K562 (cell line): ENCODE measurements around the gene FANCC. TPM values are rescaled to one million over a fixed set of nuclear protein-coding genes. Genes with fewer than 3 reads are reported as not detected.

Source experiments
- BRF1 ChIP-seq: IDR thresholded peaks from 3 replicates; pipeline ENCODE4 v1.6.1; 2011; ENCODE audit warnings: borderline replicate concordance, mild to moderate bottlenecking; ENCODE audit not compliant: insufficient read length; ENCODE audit errors: extremely low read depth
- CBX5 ChIP-seq: IDR thresholded peaks from 2 replicates; pipeline ENCODE4 v1.6.1; 2014; ENCODE audit warnings: low read depth, borderline replicate concordance
- CC2D1A ChIP-seq: fragments of 450-650 bp; IDR thresholded peaks from 2 replicates; pipeline ENCODE4 v1.6.1; 2017; ENCODE audit warnings: mild to moderate bottlenecking
- DMBX1 ChIP-seq: fragments of 250-450 bp; sonication (Bioruptor Pico); IDR thresholded peaks from 2 replicates; pipeline ENCODE4 v1.8.0; 2022; ENCODE audit warnings: inconsistent platforms, mild to moderate bottlenecking, moderate library complexity, borderline replicate concordance
- EP400 ChIP-seq: fragments of 450-650 bp; IDR thresholded peaks from 2 replicates; pipeline ENCODE4 v1.6.1; 2017; ENCODE audit warnings: antibody characterized with exemption, mild to moderate bottlenecking, moderate library complexity
- ETV1 ChIP-seq: fragments of 450-650 bp; conservative IDR thresholded peaks from 2 replicates; pipeline ENCODE4 v1.6.1; 2016; ENCODE audit warnings: missing genetic modification characterization, control low read depth, low read depth, missing compliant biosample characterization
- FOSL1 ChIP-seq: fragments of 200-800 bp; sonication (Bioruptor generic); conservative IDR thresholded peaks from 2 replicates; pipeline ENCODE4 v1.6.1; 2016; ENCODE audit warnings: missing genetic modification characterization, missing compliant biosample characterization
- FOXM1 ChIP-seq, 2 experiments: fragments of 450-650 bp in 1 of 2; sonication (generic) in 1 of 2; formaldehyde crosslinking in 1 of 2; IDR thresholded peaks; 2 replicates each; pipeline versions ENCODE4 v1.6.1 to v1.9.0; 2017 to 2022; ENCODE audit warnings: low read depth in 2 of 2, mild to moderate bottlenecking in 2 of 2, missing genetic modification reagents in 1 of 2, moderate library complexity in 1 of 2
- HDAC6 ChIP-seq: IDR thresholded peaks from 2 replicates; pipeline ENCODE4 v1.6.1; 2012; ENCODE audit warnings: low read depth, mild to moderate bottlenecking, control low read depth, inconsistent platforms, low read length, moderate library complexity
- HMG20A ChIP-seq: fragments of 450-650 bp; formaldehyde crosslinking; conservative IDR thresholded peaks from 2 replicates; pipeline ENCODE4 v1.4.0; 2020; ENCODE audit warnings: mild to moderate bottlenecking, mixed read lengths
- MTA2 ChIP-seq: fragments of 450-650 bp; IDR thresholded peaks from 2 replicates; pipeline ENCODE4 v1.6.1; 2016; ENCODE audit warnings: low read depth
- MYNN ChIP-seq, 2 experiments: sonication (generic); formaldehyde crosslinking in 1 of 2; IDR thresholded peaks; 2 replicates each; pipeline versions ENCODE4 v1.5.0 to v1.6.1; 2016 to 2020; ENCODE audit warnings: antibody characterized with exemption in 1 of 2, missing genetic modification reagents in 1 of 2
- NCOA2 ChIP-seq, 2 experiments: fragments of 450-650 bp; IDR thresholded peaks; 2 replicates each; pipeline ENCODE4 v1.6.1; 2018; ENCODE audit warnings: mild to moderate bottlenecking in 2 of 2, moderate library complexity in 1 of 2; ENCODE audit not compliant: partially characterized antibody in 2 of 2
- PHB ChIP-seq: fragments of 250-450 bp; sonication (Bioruptor Pico); IDR thresholded peaks from 2 replicates; pipeline ENCODE4 v1.5.0; 2021
- PTRF ChIP-seq: fragments of 450-650 bp; IDR thresholded peaks from 2 replicates; pipeline ENCODE4 v1.6.1; 2016; ENCODE audit warnings: mild to moderate bottlenecking, missing genetic modification characterization, missing compliant biosample characterization
- RAD21 ChIP-seq, 2 experiments: fragments of 250-450 bp in 1 of 2; fragments of 450-650 bp in 1 of 2; sonication (Bioruptor Pico) in 1 of 2; formaldehyde crosslinking in 1 of 2; IDR thresholded peaks in 1 of 2; conservative IDR thresholded peaks in 1 of 2; 2 replicates each; pipeline versions ENCODE4 v1.4.0 to v1.8.0; 2020 to 2022; ENCODE audit warnings: mild to moderate bottlenecking in 2 of 2, moderate library complexity in 1 of 2
- SP2 ChIP-seq: IDR thresholded peaks from 2 replicates; pipeline ENCODE4 v1.6.1; 2011; ENCODE audit warnings: mild to moderate bottlenecking, low read depth, low read length, moderate library complexity; ENCODE audit not compliant: poor library complexity, severe bottlenecking; ENCODE audit errors: extremely low read depth
- TCF7L2 ChIP-seq: fragments of 150-350 bp; IDR thresholded peaks from 2 replicates; pipeline ENCODE4 v1.6.1; 2016; ENCODE audit warnings: low read depth, mild to moderate bottlenecking, low read length, moderate library complexity
- TOE1 ChIP-seq, 2 experiments: fragments of 450-650 bp in 1 of 2; sonication (generic) in 1 of 2; formaldehyde crosslinking in 1 of 2; IDR thresholded peaks; 2 replicates each; pipeline versions ENCODE4 v1.7.1 to v1.8.0; 2016 to 2022; ENCODE audit warnings: borderline replicate concordance in 2 of 2, mild to moderate bottlenecking in 2 of 2, antibody characterized with exemption in 1 of 2, inconsistent platforms in 1 of 2, low read depth in 1 of 2, missing genetic modification reagents in 1 of 2, moderate library complexity in 1 of 2
- ZNF57 ChIP-seq: fragments of 450-650 bp; formaldehyde crosslinking; IDR thresholded peaks from 2 replicates; pipeline ENCODE4 v1.4.0; 2020; ENCODE audit warnings: mild to moderate bottlenecking, moderate library complexity
- polyA plus RNA-seq, 8 experiments: library from polyadenylated mRNA; depleted of rRNA in 4 of 8; stranded (reverse) in 5 of 8; unstranded in 3 of 8; fragments of >200 nt; fragmentation: Nextera tagmentation in 2 of 8; fragmentation: Illumina TruSeq in 1 of 8; extraction: Ambion mirVana in 2 of 8; extraction: Trizol in 1 of 8; gene quantifications; 2 replicates each; pipeline versions ENCODE4 v1.2.1 to v1.2.3, GENCODE V29; 2011 to 2014; ENCODE audit warnings: inconsistent platforms in 1 of 8, missing spikeins in 1 of 8
- total RNA-seq, 7 experiments: library from RNA; depleted of rRNA in 6 of 7; stranded (reverse); fragments of >200 nt in 6 of 7; fragmentation: Illumina TruSeq in 2 of 7; extraction: Trizol in 2 of 7; gene quantifications; 2 replicates each; pipeline versions ENCODE4 v1.2.1 to v1.2.3, GENCODE V29; 2011 to 2021; ENCODE audit warnings: low replicate concordance in 1 of 7

FANCC gene
- total and polyA plus RNA-seq, 9 of the 15 experiments (the other 6 are each of a cell fraction or from before 2014, with no cell fraction given): 4.6 to 18.4 (median 14.2) TPM

DNA sequence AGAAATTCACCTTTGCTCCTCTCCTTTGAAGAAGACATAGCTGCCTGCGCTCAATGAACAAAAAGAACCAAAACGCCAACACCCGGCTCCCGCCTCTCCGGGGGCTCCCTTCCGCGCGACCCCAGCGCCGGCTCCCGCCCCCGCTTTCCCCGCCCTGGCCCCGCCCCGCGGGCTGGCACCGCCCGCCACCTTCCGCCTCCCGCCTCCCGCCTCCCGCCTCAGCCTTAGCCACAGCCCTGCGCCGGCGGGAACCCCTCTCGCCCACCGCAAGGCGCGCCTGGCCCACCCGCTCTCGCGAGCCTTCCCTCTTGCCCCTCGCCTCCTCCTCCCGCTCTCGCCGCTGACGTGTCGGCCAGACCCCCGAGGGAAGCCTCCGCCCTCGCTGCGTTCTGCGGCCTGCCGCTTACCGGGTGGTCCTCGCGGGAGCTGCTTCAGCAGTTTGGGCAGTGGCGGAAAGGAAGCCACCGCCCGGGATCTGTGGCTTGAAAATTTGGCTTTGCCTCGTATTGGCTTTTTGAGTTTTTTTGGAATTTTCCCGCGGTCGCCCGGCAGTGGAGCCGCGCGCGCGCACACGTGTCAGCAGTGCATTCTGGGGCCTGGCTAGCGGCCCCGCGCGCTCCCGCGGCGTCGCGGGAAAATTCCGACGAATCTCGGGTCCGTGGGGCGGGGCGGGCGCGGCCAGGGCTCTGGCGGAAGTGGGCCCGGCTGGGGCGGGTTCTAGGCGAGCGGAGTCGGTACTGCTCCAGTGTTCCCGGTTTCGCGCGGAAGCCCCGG, at the start of gene FANCC (continued):
- 0 out of 4 replicates have a peak, but pooled peaks of 1 of the 2 experiments have one; percentile 7 for TF ChIP-seq RAD21 (CRISPR knock-in tag; conservative IDR thresholded peaks at IDR 0.05 in 1 of 2, IDR thresholded peaks at IDR 0.05 in 1 of 2)
- no peak for TF ChIP-seq TOE1 (IDR thresholded peaks at IDR 0.05; ENCODE audit: borderline replicate concordance)
- no peak for TF ChIP-seq TOE1 (CRISPR knock-in tag; IDR thresholded peaks at IDR 0.05; ENCODE audit: borderline replicate concordance, low read depth)
- no peak for TF ChIP-seq ZNF57 (CRISPR knock-in tag)
- TF ChIP-seq PTRF (tag): no peak
- no peak for TF ChIP-seq PHB (CRISPR knock-in tag)
- TF ChIP-seq ETV1 (tag): peak; percentile 56
- no peak for TF ChIP-seq MTA2
- no peak; the same call in 1 of the 2 replicates for TF ChIP-seq FOSL1 (tag)
- peak; percentile 93 for TF ChIP-seq EP400
- TF ChIP-seq SP2: no peak
- TF ChIP-seq DMBX1: no peak; the same call in 1 of the 2 replicates
- no peak for TF ChIP-seq NCOA2 (IDR thresholded peaks at IDR 0.05; ENCODE audit: partially characterized antibody in 2 of 2)
- TF ChIP-seq BRF1: no peak
- TF ChIP-seq TCF7L2: no peak
- no peak for TF ChIP-seq CBX5
- no peak for TF ChIP-seq MYNN (IDR thresholded peaks at IDR 0.05)
- no peak for TF ChIP-seq MYNN (CRISPR knock-in tag; IDR thresholded peaks at IDR 0.05)
- no peak for TF ChIP-seq FOXM1 (IDR thresholded peaks at IDR 0.05; ENCODE audit: low read depth)
- TF ChIP-seq FOXM1 (CRISPR knock-in tag; IDR thresholded peaks at IDR 0.05; ENCODE audit: low read depth): no peak
- TF ChIP-seq CC2D1A: no peak
- no peak for TF ChIP-seq HDAC6
- no peak for TF ChIP-seq HMG20A (CRISPR knock-in tag)
